K562 (cell line): Measurements from ENCODE around the gene BLOC1S4. TPM values are rescaled to one million over a fixed set of nuclear protein-coding genes. Genes with fewer than 3 reads are reported as not detected.

ENCODE experiments used
- ADNP ChIP-seq: fragments of 200-800 bp; sonication (Bioruptor generic); IDR thresholded peaks from 2 replicates; pipeline ENCODE4 v1.6.1; 2016; ENCODE audit warnings: missing genetic modification characterization, missing compliant biosample characterization
- ATF1 ChIP-seq, 2 experiments: fragments of 450-650 bp in 1 of 2; IDR thresholded peaks; 2 replicates each; pipeline ENCODE4 v1.6.1; 2016; ENCODE audit warnings: missing compliant biosample characterization in 1 of 2, missing genetic modification characterization in 1 of 2
- BRCA1 ChIP-seq, 2 experiments: fragments of 450-650 bp in 1 of 2; sonication (generic) in 1 of 2; formaldehyde crosslinking in 1 of 2; IDR thresholded peaks; 2 replicates each; pipeline versions ENCODE4 v1.5.0 to v1.6.1; 2017 to 2020; ENCODE audit warnings: mild to moderate bottlenecking in 1 of 2, missing genetic modification reagents in 1 of 2
- DMBX1 ChIP-seq: fragments of 250-450 bp; sonication (Bioruptor Pico); IDR thresholded peaks from 2 replicates; pipeline ENCODE4 v1.8.0; 2022; ENCODE audit warnings: inconsistent platforms, mild to moderate bottlenecking, moderate library complexity, borderline replicate concordance
- MECOM ChIP-seq: fragments of 250-450 bp; sonication (Bioruptor Pico); IDR thresholded peaks from 2 replicates; pipeline ENCODE4 v1.8.0; 2022; ENCODE audit warnings: inconsistent platforms
- NRF1 ChIP-seq, 2 experiments: fragments of 450-650 bp; IDR thresholded peaks in 1 of 2; conservative IDR thresholded peaks in 1 of 2; 2 replicates each; pipeline ENCODE4 v1.6.1; 2014; ENCODE audit warnings: mild to moderate bottlenecking in 2 of 2
- SMC3 ChIP-seq: conservative IDR thresholded peaks from 2 replicates; pipeline ENCODE4 v1.6.1; 2011; ENCODE audit warnings: low read depth, low read length, improper control_type of control experiment; ENCODE audit not compliant: insufficient read depth
- TARDBP ChIP-seq: fragments of 450-650 bp; IDR thresholded peaks from 2 replicates; pipeline ENCODE4 v1.6.1; 2016
- TRIM24 ChIP-seq, 2 experiments: fragments of 450-650 bp; IDR thresholded peaks; 2 replicates each; pipeline ENCODE4 v1.6.1; 2016
- ZC3H8 ChIP-seq: fragments of 450-650 bp; IDR thresholded peaks from 2 replicates; pipeline ENCODE4 v1.6.1; 2017
- ZNF133 ChIP-seq: fragments of 250-450 bp; sonication (Bioruptor Pico); IDR thresholded peaks from 2 replicates; pipeline ENCODE4 v1.4.0; 2020; ENCODE audit warnings: mild to moderate bottlenecking
- ZNF232 ChIP-seq: sonication (generic); formaldehyde crosslinking; IDR thresholded peaks from 2 replicates; pipeline ENCODE4 v1.8.0; 2022; ENCODE audit warnings: mild to moderate bottlenecking, missing genetic modification reagents
- ZNF644 ChIP-seq: fragments of 200-800 bp; sonication (Bioruptor generic); IDR thresholded peaks from 2 replicates; pipeline ENCODE4 v1.6.1; 2016; ENCODE audit warnings: low read depth, missing genetic modification characterization, missing compliant biosample characterization
- polyA plus RNA-seq, 8 experiments: library from polyadenylated mRNA; depleted of rRNA in 4 of 8; stranded (reverse) in 5 of 8; unstranded in 3 of 8; fragments of >200 nt; fragmentation: Nextera tagmentation in 2 of 8; fragmentation: Illumina TruSeq in 1 of 8; extraction: Ambion mirVana in 2 of 8; extraction: Trizol in 1 of 8; gene quantifications; 2 replicates each; pipeline versions ENCODE4 v1.2.1 to v1.2.3, GENCODE V29; 2011 to 2014; ENCODE audit warnings: inconsistent platforms in 1 of 8, missing spikeins in 1 of 8
- total RNA-seq, 7 experiments: library from RNA; depleted of rRNA in 6 of 7; stranded (reverse); fragments of >200 nt in 6 of 7; fragmentation: Illumina TruSeq in 2 of 7; extraction: Trizol in 2 of 7; gene quantifications; 2 replicates each; pipeline versions ENCODE4 v1.2.1 to v1.2.3, GENCODE V29; 2011 to 2021; ENCODE audit warnings: low replicate concordance in 1 of 7
- TF ChIP-seq, protein P1 (sequence below): fragments of 450-650 bp; formaldehyde crosslinking; IDR thresholded peaks from 2 replicates; pipeline ENCODE4 v1.4.0; 2022; ENCODE audit warnings: missing genetic modification characterization
- TF ChIP-seq, protein P2 (sequence below): fragments of 200-800 bp; sonication (Bioruptor generic); IDR thresholded peaks from 2 replicates; pipeline ENCODE4 v1.6.1; 2017; ENCODE audit warnings: missing genetic modification characterization, missing compliant biosample characterization
- TF ChIP-seq, protein P3 (sequence below): fragments of 450-650 bp; formaldehyde crosslinking; IDR thresholded peaks from 2 replicates; pipeline ENCODE4 v1.4.0; 2022; ENCODE audit warnings: mild to moderate bottlenecking, moderate library complexity
- TF ChIP-seq, protein P4 (sequence below): sonication (generic); formaldehyde crosslinking; IDR thresholded peaks from 2 replicates; pipeline ENCODE4 v1.8.1; 2023; ENCODE audit warnings: mild to moderate bottlenecking, missing genetic modification reagents
- TF ChIP-seq, protein P5 (sequence below): conservative IDR thresholded peaks from 2 replicates; pipeline ENCODE4 v1.6.1; 2011; ENCODE audit warnings: low read depth, mild to moderate bottlenecking, low read length; ENCODE audit not compliant: control insufficient read depth

BLOC1S4 gene
- total and polyA plus RNA-seq, 9 of the 15 experiments (the other 6 are each of a cell fraction or from before 2014, with no cell fraction given), result 3.1 to 31.6 (median 11.2) TPM

DNA sequence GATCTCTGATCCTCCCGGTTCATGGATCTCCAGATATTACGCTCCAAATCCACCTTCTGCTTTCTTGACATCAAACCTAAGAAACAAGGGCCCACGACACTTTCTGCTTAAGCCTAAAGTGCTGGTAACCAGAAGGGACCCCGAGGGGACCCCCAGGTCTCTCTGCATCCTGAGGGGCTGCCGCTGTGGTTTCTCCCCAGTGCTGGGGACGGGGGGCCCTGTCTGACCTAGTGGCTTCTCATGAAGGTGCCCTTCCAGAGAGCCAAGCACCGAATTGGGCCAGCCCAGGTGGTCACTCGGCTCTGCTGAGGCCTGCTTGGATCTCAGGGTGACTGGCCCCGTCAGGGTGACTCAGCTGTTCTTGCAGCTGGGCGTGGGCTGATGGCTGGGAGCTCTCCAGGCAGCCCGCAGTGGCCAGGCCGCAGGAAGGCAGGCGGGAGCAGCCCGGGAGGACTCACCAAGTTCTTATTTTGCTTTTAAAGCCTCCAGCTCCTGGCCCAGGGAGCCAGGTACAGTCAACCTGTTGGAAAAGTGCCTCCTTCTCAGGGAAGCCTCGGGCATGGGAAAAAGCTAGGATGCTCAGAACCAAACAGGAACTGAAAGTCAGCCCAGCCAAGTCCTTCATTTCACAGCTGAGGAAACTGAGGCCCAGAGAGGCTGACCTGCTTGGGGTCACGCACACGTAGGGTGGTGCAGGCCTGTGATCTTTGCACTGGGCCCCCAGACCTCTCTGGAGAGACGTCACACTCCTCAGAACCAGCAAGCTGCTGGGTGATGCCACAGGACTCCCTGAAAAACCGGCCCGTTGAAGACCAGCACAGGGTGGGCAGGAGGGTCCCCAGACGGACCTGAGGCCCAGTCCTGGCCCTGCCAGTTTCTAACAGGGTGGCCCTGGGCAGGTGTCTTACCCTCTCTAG, 16.7 kb downstream of the BLOC1S4 start (continued):
- TF ChIP-seq, protein P1, sequence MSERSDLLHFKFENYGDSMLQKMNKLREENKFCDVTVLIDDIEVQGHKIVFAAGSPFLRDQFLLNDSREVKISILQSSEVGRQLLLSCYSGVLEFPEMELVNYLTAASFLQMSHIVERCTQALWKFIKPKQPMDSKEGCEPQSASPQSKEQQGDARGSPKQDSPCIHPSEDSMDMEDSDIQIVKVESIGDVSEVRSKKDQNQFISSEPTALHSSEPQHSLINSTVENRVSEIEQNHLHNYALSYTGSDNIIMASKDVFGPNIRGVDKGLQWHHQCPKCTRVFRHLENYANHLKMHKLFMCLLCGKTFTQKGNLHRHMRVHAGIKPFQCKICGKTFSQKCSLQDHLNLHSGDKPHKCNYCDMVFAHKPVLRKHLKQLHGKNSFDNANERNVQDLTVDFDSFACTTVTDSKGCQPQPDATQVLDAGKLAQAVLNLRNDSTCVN (CRISPR knock-in tag), result no peak
- no peak for TF ChIP-seq ZNF133 (CRISPR knock-in tag)
- peak; percentile 81; the same call in 1 of the 2 replicates for TF ChIP-seq ZNF644 (tag)
- TF ChIP-seq DMBX1, result peak; percentile 90
- TF ChIP-seq, protein P2, sequence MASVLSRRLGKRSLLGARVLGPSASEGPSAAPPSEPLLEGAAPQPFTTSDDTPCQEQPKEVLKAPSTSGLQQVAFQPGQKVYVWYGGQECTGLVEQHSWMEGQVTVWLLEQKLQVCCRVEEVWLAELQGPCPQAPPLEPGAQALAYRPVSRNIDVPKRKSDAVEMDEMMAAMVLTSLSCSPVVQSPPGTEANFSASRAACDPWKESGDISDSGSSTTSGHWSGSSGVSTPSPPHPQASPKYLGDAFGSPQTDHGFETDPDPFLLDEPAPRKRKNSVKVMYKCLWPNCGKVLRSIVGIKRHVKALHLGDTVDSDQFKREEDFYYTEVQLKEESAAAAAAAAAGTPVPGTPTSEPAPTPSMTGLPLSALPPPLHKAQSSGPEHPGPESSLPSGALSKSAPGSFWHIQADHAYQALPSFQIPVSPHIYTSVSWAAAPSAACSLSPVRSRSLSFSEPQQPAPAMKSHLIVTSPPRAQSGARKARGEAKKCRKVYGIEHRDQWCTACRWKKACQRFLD, result peak; percentile 86
- no peak for TF ChIP-seq ADNP (tag)
- TF ChIP-seq BRCA1 (IDR thresholded peaks at IDR 0.05), result no peak
- TF ChIP-seq BRCA1 (CRISPR knock-in tag; IDR thresholded peaks at IDR 0.05), result no peak
- TF ChIP-seq TRIM24 (IDR thresholded peaks at IDR 0.05), result peak; percentile 28 to 74; a peak in 2 of 4 replicates
- no peak for TF ChIP-seq TARDBP
- no peak for TF ChIP-seq ZNF232
- TF ChIP-seq MECOM (CRISPR knock-in tag), result peak; percentile 86
- TF ChIP-seq ATF1 (CRISPR knock-in tag; IDR thresholded peaks at IDR 0.05), result no peak
- peak; percentile 67 for TF ChIP-seq ATF1 (tag; IDR thresholded peaks at IDR 0.05)
- TF ChIP-seq SMC3, result no peak
- no peak for TF ChIP-seq ZC3H8
- TF ChIP-seq, protein P3, sequence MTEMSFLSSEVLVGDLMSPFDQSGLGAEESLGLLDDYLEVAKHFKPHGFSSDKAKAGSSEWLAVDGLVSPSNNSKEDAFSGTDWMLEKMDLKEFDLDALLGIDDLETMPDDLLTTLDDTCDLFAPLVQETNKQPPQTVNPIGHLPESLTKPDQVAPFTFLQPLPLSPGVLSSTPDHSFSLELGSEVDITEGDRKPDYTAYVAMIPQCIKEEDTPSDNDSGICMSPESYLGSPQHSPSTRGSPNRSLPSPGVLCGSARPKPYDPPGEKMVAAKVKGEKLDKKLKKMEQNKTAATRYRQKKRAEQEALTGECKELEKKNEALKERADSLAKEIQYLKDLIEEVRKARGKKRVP (CRISPR knock-in tag), result 0 out of 2 replicates have a peak, but pooled peaks have one; percentile 7
- TF ChIP-seq NRF1 (conservative IDR thresholded peaks at IDR 0.05 in 1 of 2, IDR thresholded peaks at IDR 0.05 in 1 of 2), result peak; percentile 32 to 48; a peak in 2 of 4 replicates
- TF ChIP-seq, protein P4, sequence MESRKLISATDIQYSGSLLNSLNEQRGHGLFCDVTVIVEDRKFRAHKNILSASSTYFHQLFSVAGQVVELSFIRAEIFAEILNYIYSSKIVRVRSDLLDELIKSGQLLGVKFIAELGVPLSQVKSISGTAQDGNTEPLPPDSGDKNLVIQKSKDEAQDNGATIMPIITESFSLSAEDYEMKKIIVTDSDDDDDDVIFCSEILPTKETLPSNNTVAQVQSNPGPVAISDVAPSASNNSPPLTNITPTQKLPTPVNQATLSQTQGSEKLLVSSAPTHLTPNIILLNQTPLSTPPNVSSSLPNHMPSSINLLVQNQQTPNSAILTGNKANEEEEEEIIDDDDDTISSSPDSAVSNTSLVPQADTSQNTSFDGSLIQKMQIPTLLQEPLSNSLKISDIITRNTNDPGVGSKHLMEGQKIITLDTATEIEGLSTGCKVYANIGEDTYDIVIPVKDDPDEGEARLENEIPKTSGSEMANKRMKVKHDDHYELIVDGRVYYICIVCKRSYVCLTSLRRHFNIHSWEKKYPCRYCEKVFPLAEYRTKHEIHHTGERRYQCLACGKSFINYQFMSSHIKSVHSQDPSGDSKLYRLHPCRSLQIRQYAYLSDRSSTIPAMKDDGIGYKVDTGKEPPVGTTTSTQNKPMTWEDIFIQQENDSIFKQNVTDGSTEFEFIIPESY (CRISPR knock-in tag), result no peak
- TF ChIP-seq, protein P5, sequence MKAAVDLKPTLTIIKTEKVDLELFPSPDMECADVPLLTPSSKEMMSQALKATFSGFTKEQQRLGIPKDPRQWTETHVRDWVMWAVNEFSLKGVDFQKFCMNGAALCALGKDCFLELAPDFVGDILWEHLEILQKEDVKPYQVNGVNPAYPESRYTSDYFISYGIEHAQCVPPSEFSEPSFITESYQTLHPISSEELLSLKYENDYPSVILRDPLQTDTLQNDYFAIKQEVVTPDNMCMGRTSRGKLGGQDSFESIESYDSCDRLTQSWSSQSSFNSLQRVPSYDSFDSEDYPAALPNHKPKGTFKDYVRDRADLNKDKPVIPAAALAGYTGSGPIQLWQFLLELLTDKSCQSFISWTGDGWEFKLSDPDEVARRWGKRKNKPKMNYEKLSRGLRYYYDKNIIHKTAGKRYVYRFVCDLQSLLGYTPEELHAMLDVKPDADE, result peak; percentile 61; the same call in 1 of the 2 replicates
